ENCODE results near the gene SNAPC4. TPM values are rescaled to one million over a fixed set of nuclear protein-coding genes. Genes with fewer than 3 reads are reported as not detected.

SNAPC4 gene
- total and polyA plus RNA-seq, 4 experiments from 2014 or later = 0.35 to 15.4 (median 7.6) TPM

GRCh38 chr9:136403915-136404800, 4.2 kb upstream of the SNAPC4 start:
- Histone ChIP-seq H3K27me3 (ENCODE audit: insufficient read depth, low read length) (no peaks in the 10 kb centered on the region), H3K4me3 (ENCODE audit: low read length in 2 of 2) (peak overlapping the region in 1 of 2 donors; percentile 49), H3K4me1 (ENCODE audit: insufficient read depth, low read length) (peaks cover 58% of the 10 kb centered on the region), H3K27ac (ENCODE audit: low read depth, low read length) (peak overlapping the region; percentile 70), H3K9me3 (ENCODE audit: control insufficient read depth in 1 of 2, low read length in 2 of 2) (no peaks in the 10 kb centered on the region), H3K36me3 (ENCODE audit: insufficient read depth, low read length) (peaks cover 18% of the 10 kb centered on the region)
- Mint-ChIP-seq H3K27ac (peak overlapping the region; percentile 89 to 97 (median 93)), H3K27me3 (no peaks in the 10 kb centered on the region), H3K9me3 (no peaks in the 10 kb centered on the region), H3K36me3 (peaks cover 18 to 29% of the 10 kb centered on the region in 2 donors), H3K4me1 (peaks cover 31 to 65% (median 52%) of the 10 kb centered on the region in 4 donors), H3K4me3 (peak overlapping the region; percentile 69 to 95 (median 80))
- POLR2A ChIA-PET (ENCODE audit: partially characterized antibody) = interaction anchor here (0.8 to 2.3 kb wide), 7 partner anchors 10 to 324 kb away, joined by 3 to 22 read pairs (median 3); partner anchors contain the start of genes DNLZ and INPP5E
- intact Hi-C loops (cut with micrococcal nuclease) = loop anchor here (5.0 to 10.0 kb wide), 2 partner anchors 137 to 141 kb away; partner anchors contain the start of gene NOTCH1
- DNase-seq = peak; percentile 26 to 78 (median 34)
- CTCF ChIA-PET (ENCODE audit: partially characterized antibody) = interaction anchor here (1.1 to 3.9 kb wide), 4 partner anchors 7 to 295 kb away, joined by 3 to 20 read pairs (median 4); partner anchors contain the start of gene DNLZ

- Histone ChIP-seq H3K9me3 (ENCODE audit: control insufficient read depth in 1 of 2, low read length in 2 of 2) (no peaks in the 10 kb centered on the region), H3K36me3 (ENCODE audit: insufficient read depth, low read length) (peaks cover 18% of the 10 kb centered on the region), H3K4me3 (ENCODE audit: low read length in 2 of 2) (peak overlapping the region in 1 of 2 donors; percentile 49), H3K27me3 (ENCODE audit: insufficient read depth, low read length) (no peaks in the 10 kb centered on the region), H3K4me1 (ENCODE audit: insufficient read depth, low read length) (peaks cover 58% of the 10 kb centered on the region), H3K27ac (ENCODE audit: low read depth, low read length) (peak overlapping the region; percentile 70)
- H3K36me3 Mint-ChIP-seq = peaks cover 13 to 28% of the 10 kb centered on the region in 2 donors
- H3K4me3 Mint-ChIP-seq = peak overlapping the region; percentile 69 to 95 (median 80)
- peaks cover 32 to 65% (median 52%) of the 10 kb centered on the region in 4 donors for H3K4me1 Mint-ChIP-seq
- intact Hi-C loops (cut with micrococcal nuclease) = loop anchor here (5.0 to 10.0 kb wide), 2 partner anchors 136 to 141 kb away; partner anchors contain the start of gene NOTCH1
- CTCF ChIA-PET (ENCODE audit: partially characterized antibody) = interaction anchor here (1.1 to 3.9 kb wide), 4 partner anchors 8 to 294 kb away, joined by 3 to 20 read pairs (median 4); partner anchors contain the start of gene DNLZ
- peak overlapping the region; percentile 89 to 97 (median 93) for H3K27ac Mint-ChIP-seq
- DNase-seq = peak; percentile 80 to 91 (median 81)
- no peaks in the 10 kb centered on the region for H3K27me3 Mint-ChIP-seq
- H3K9me3 Mint-ChIP-seq = no peaks in the 10 kb centered on the region
- POLR2A ChIA-PET (ENCODE audit: partially characterized antibody) = interaction anchor here (0.8 to 2.3 kb wide), 7 partner anchors 10 to 324 kb away, joined by 3 to 22 read pairs (median 3); partner anchors contain the start of genes DNLZ and INPP5E
These were observed 3.6 kb upstream of the SNAPC4 start for GRCh38 chr9:136403538-136403914.

- Mint-ChIP-seq H3K4me3 (peak overlapping the region in 2 of 8 donors; percentile 8 to 59), H3K36me3 (peaks cover 8 to 26% of the 10 kb centered on the region in 2 donors), H3K27ac (peak overlapping the region in 5 of 7 donors; percentile 64 to 79 (median 78)), H3K4me1 (peaks cover 32 to 60% (median 46%) of the 10 kb centered on the region in 4 donors), H3K9me3 (no peaks in the 10 kb centered on the region), H3K27me3 (no peaks in the 10 kb centered on the region)
- Histone ChIP-seq H3K9me3 (ENCODE audit: control insufficient read depth in 1 of 2, low read length in 2 of 2) (no peaks in the 10 kb centered on the region), H3K36me3 (ENCODE audit: insufficient read depth, low read length) (peaks cover 11% of the 10 kb centered on the region), H3K4me1 (ENCODE audit: insufficient read depth, low read length) (peaks cover 62% of the 10 kb centered on the region), H3K27ac (ENCODE audit: low read depth, low read length) (no peak overlapping the region), H3K27me3 (ENCODE audit: insufficient read depth, low read length) (no peaks in the 10 kb centered on the region), H3K4me3 (ENCODE audit: low read length in 2 of 2) (no peak overlapping the region)
- peak in 1 of 5 donors; percentile 23 for DNase-seq
- POLR2A ChIA-PET (ENCODE audit: partially characterized antibody) = interaction anchor here (4.3 kb wide), 1 partner anchor 8 kb away, joined by 36 read pairs; the partner anchor contains the start of genes ENTR1 and PMPCA
- intact Hi-C loops (cut with micrococcal nuclease) = loop anchor here (5.0 to 10.0 kb wide), 2 partner anchors 135 to 143 kb away; partner anchors contain the start of gene NOTCH1
- CTCF ChIA-PET (ENCODE audit: partially characterized antibody) = interaction anchor here (1.2 to 3.9 kb wide), 6 partner anchors 7 to 83 kb away, joined by 3 to 20 read pairs (median 8); partner anchors contain the start of genes DNLZ, ENTR1 and PMPCA
These were observed 2.1 kb upstream of the SNAPC4 start for GRCh38 chr9:136402067-136402466.

- intact Hi-C loops (cut with micrococcal nuclease) = loop anchor here (2.0 to 10.0 kb wide), 3 partner anchors 81 to 143 kb away; partner anchors contain the start of genes NOTCH1 and SEC16A
- DNase-seq = no peak
- H3K27ac ChIP-seq (ENCODE audit: low read depth, low read length) = no peak overlapping the region
- Mint-ChIP-seq H3K9me3 (no peaks in the 10 kb centered on the region), H3K27ac (peak overlapping the region in 6 of 7 donors; percentile 48 to 85 (median 76)), H3K36me3 (peaks cover 9 to 26% of the 10 kb centered on the region in 2 donors), H3K27me3 (no peaks in the 10 kb centered on the region), H3K4me1 (peaks cover 32 to 58% (median 45%) of the 10 kb centered on the region in 4 donors), H3K4me3 (peak overlapping the region in 5 of 8 donors; percentile 5 to 68 (median 28))
- peaks cover 14% of the 10 kb centered on the region for H3K36me3 ChIP-seq (ENCODE audit: insufficient read depth, low read length)
- H3K4me3 ChIP-seq (ENCODE audit: low read length in 2 of 2) = no peak overlapping the region
- H3K4me1 ChIP-seq (ENCODE audit: insufficient read depth, low read length) = peaks cover 62% of the 10 kb centered on the region
- CTCF ChIA-PET (ENCODE audit: partially characterized antibody) = interaction anchor here (0.5 to 3.9 kb wide), 10 partner anchors 8 to 217 kb away, joined by 3 to 20 read pairs (median 4); partner anchors contain the start of genes DNLZ, ENTR1 and PMPCA
- POLR2A ChIA-PET (ENCODE audit: partially characterized antibody) = interaction anchor here (1.2 to 4.3 kb wide), 3 partner anchors 8 to 307 kb away, joined by 3 to 36 read pairs (median 27); partner anchors contain the start of genes DNLZ, ENTR1 and PMPCA
- H3K9me3 ChIP-seq (ENCODE audit: control insufficient read depth in 1 of 2, low read length in 2 of 2) = no peaks in the 10 kb centered on the region
- H3K27me3 ChIP-seq (ENCODE audit: insufficient read depth, low read length) = no peaks in the 10 kb centered on the region
These were observed 1.4 kb upstream of the SNAPC4 start for GRCh38 chr9:136401173-136401922.

GRCh38 chr9:136399176-136400037, 563 bp downstream of the SNAPC4 start:
- POLR2A ChIA-PET (ENCODE audit: partially characterized antibody) = interaction anchor here (0.5 to 4.3 kb wide), 3 partner anchors 10 to 36 kb away, joined by 3 to 36 read pairs (median 27); partner anchors contain the start of genes DNLZ, ENTR1 and PMPCA
- H3K4me1 ChIP-seq (ENCODE audit: insufficient read depth, low read length) = peaks cover 43% of the 10 kb centered on the region
- H3K27ac ChIP-seq (ENCODE audit: low read depth, low read length) = peak overlapping the region; percentile 55

More at GRCh38 chr9:136399176-136400037, 563 bp downstream of the SNAPC4 start:
- peaks cover 21 to 42% (median 32%) of the 10 kb centered on the region in 4 donors for H3K4me1 Mint-ChIP-seq
- no peaks in the 10 kb centered on the region for H3K27me3 ChIP-seq (ENCODE audit: insufficient read depth, low read length)
- peaks cover 5 to 25% of the 10 kb centered on the region in 2 donors for H3K36me3 Mint-ChIP-seq
- H3K9me3 Mint-ChIP-seq = no peaks in the 10 kb centered on the region
- no peaks in the 10 kb centered on the region for H3K27me3 Mint-ChIP-seq
- DNase-seq = peak; percentile 19 to 68 (median 24)
- no peaks in the 10 kb centered on the region for H3K9me3 ChIP-seq (ENCODE audit: control insufficient read depth in 1 of 2, low read length in 2 of 2)
- H3K4me3 Mint-ChIP-seq = peak overlapping the region; percentile 83 to 90 (median 88)
- peak overlapping the region in 1 of 2 donors; percentile 57 for H3K4me3 ChIP-seq (ENCODE audit: low read length in 2 of 2)
- H3K27ac Mint-ChIP-seq = peak overlapping the region; percentile 30 to 93 (median 79)
- intact Hi-C loops (cut with micrococcal nuclease) = loop anchor here (1.0 to 10.0 kb wide), 6 partner anchors 11 to 145 kb away; partner anchors contain the start of genes DNLZ, ENTR1, INPP5E and NOTCH1
- CTCF ChIA-PET (ENCODE audit: partially characterized antibody) = interaction anchor here (0.9 to 3.0 kb wide), 3 partner anchors 9 to 12 kb away, joined by 3 to 20 read pairs (median 3); partner anchors contain the start of genes ENTR1 and PMPCA
- peaks cover 29% of the 10 kb centered on the region for H3K36me3 ChIP-seq (ENCODE audit: insufficient read depth, low read length)

Data from CD4-positive, alpha-beta memory T cell (primary cell).